ENCODE results near the gene FAM131A. TPM values are rescaled to one million over a fixed set of nuclear protein-coding genes. Genes with fewer than 3 reads are reported as not detected.

FAM131A gene
- total RNA-seq, 6 experiments from 2014 or later = 2.4 to 6.5 (median 3.1) TPM

GRCh38 chr3:184291738-184292445 is 45.5 kb upstream of the FAM131A start:
- Histone ChIP-seq H3K4me1 (no peaks in the 10 kb centered on the region), H3K27me3 (no peaks in the 10 kb centered on the region), H3K36me3 (no peaks in the 10 kb centered on the region), H3K9me3 (no peaks in the 10 kb centered on the region), H3K4me3 (no peak overlapping the region), H3K27ac (no peak overlapping the region)
- 82% methylated on average over 2 of the region's 21 CpGs for WGBS (ENCODE audit: insufficient coverage, low coverage, low lambda C conversion rate, missing lambda C conversion rate)
- TF ChIP-seq POLR2A (IDR thresholded peaks at IDR 0.05) = no peak
- DNase-seq (no peak), ATAC-seq (no peak)
- intact Hi-C loops (cut with DNase I) = loop anchor here in 1 of 2 donors (10.0 kb wide), 1 partner anchor 397 kb away; no protein-coding TSS in a partner anchor

GRCh38 chr3:184295771-184296170 is 41.6 kb upstream of the FAM131A start:
- Histone ChIP-seq H3K27ac (no peak overlapping the region), H3K9me3 (no peaks in the 10 kb centered on the region), H3K36me3 (peaks cover 0 to 5% (median 2%) of the 10 kb centered on the region in 4 donors), H3K27me3 (no peaks in the 10 kb centered on the region), H3K4me3 (no peak overlapping the region), H3K4me1 (peaks cover 0 to 8% (median 6%) of the 10 kb centered on the region in 4 donors)
- DNase-seq (no peak), ATAC-seq (no peak)
- WGBS (ENCODE audit: insufficient coverage, low coverage, low lambda C conversion rate, missing lambda C conversion rate) = 26% methylated on average over 2 of the region's 3 CpGs
- TF ChIP-seq POLR2A (IDR thresholded peaks at IDR 0.05) (no peak), CTCF (IDR thresholded peaks at IDR 0.05) (no peak)
- intact Hi-C loops (cut with DNase I) = loop anchor here in 1 of 2 donors (10.0 kb wide), 1 partner anchor 401 kb away; no protein-coding TSS in a partner anchor

- no peaks in the 10 kb centered on the region for H3K27me3 ChIP-seq
- ATAC-seq (no peak), DNase-seq (no peak)
- WGBS (ENCODE audit: insufficient coverage, low coverage, low lambda C conversion rate, missing lambda C conversion rate) = no CpG with 5 or more reads among the region's 7 CpGs
- H3K27ac ChIP-seq = no peak overlapping the region
- intact Hi-C loops (cut with DNase I) = loop anchor here in 1 of 2 donors (10.0 kb wide), 1 partner anchor 402 kb away; no protein-coding TSS in a partner anchor
- H3K36me3 ChIP-seq = peaks cover 0 to 11% (median 4%) of the 10 kb centered on the region in 4 donors
- peaks cover 0 to 8% (median 6%) of the 10 kb centered on the region in 4 donors for H3K4me1 ChIP-seq
- no peak overlapping the region for H3K4me3 ChIP-seq
- no peaks in the 10 kb centered on the region for H3K9me3 ChIP-seq
- TF ChIP-seq CTCF (IDR thresholded peaks at IDR 0.05) = no peak
- TF ChIP-seq POLR2A (IDR thresholded peaks at IDR 0.05) = no peak
These were observed 40.8 kb upstream of the FAM131A start for GRCh38 chr3:184296616-184297015.

GRCh38 chr3:184298759-184299487 is 38.5 kb upstream of the FAM131A start, which contains the start of gene PSMD2:
PSMD2 (plus strand) TSS chr3:184299241; CDS start chr3:184299267, 26 bp downstream.
- 1% methylated on average over 17 of the region's 78 CpGs for WGBS (ENCODE audit: insufficient coverage, low coverage, low lambda C conversion rate, missing lambda C conversion rate)
- TF ChIP-seq POLR2A (IDR thresholded peaks at IDR 0.05) (peak; percentile 73), CTCF (IDR thresholded peaks at IDR 0.05) (no peak)
- no peaks in the 10 kb centered on the region for H3K27me3 ChIP-seq
- intact Hi-C loops (cut with DNase I) = loop anchor here in 1 of 2 donors (10.0 kb wide), 1 partner anchor 404 kb away; no protein-coding TSS in a partner anchor
- H3K27ac ChIP-seq = peak within 1 kb of the TSS; percentile 50 to 80 (median 69)
- peak; percentile 98 to 99 (median 99) for DNase-seq
- H3K4me1 ChIP-seq = peaks cover 0 to 8% (median 6%) of the 10 kb centered on the region in 4 donors
- H3K9me3 ChIP-seq = no peaks in the 10 kb centered on the region
- peak within 1 kb of the TSS; percentile 69 to 99 (median 92) for H3K4me3 ChIP-seq
- peaks cover 8 to 35% (median 20%) of the 10 kb centered on the region in 4 donors for H3K36me3 ChIP-seq
- ATAC-seq = peak; percentile 98 to 99 (median 98)

All from right lobe of liver (tissue), 6 donors.